Measurements from ENCODE around the gene DDX27. TPM values are rescaled to one million over a fixed set of nuclear protein-coding genes. Genes with fewer than 3 reads are reported as not detected.

The DDX27 gene
- total and polyA plus RNA-seq, 2 of the 13 experiments (the other 11 are each of a cell fraction or from before 2014, with no cell fraction given) = 42.6 to 72.8 TPM

- TF ChIP-seq NFIB (CRISPR knock-in tag; IDR thresholded peaks at IDR 0.05; ENCODE audit: borderline replicate concordance) (no peak), GZF1 (CRISPR knock-in tag; IDR thresholded peaks at IDR 0.05) (peak; percentile 75), BRD4 (CRISPR knock-in tag; IDR thresholded peaks at IDR 0.05) (no peak), ZNF772 (CRISPR knock-in tag; IDR thresholded peaks at IDR 0.05) (0 out of 2 replicates have a peak, but pooled peaks have one; percentile 15), ZMAT5 (CRISPR knock-in tag; IDR thresholded peaks at IDR 0.05; ENCODE audit: borderline replicate concordance, low read depth) (no peak), MEF2D (CRISPR knock-in tag; IDR thresholded peaks at IDR 0.05) (no peak; the same call in 1 of the 2 replicates), ETS1 (CRISPR knock-in tag; IDR thresholded peaks at IDR 0.05) (0 out of 2 replicates have a peak, but pooled peaks have one; percentile 19), ZNF263 (CRISPR knock-in tag; IDR thresholded peaks at IDR 0.05) (no peak), ELF4 (CRISPR knock-in tag; IDR thresholded peaks at IDR 0.05; ENCODE audit: borderline replicate concordance) (peak; percentile 62; the same call in 1 of the 2 replicates), ZNF484 (CRISPR knock-in tag; IDR thresholded peaks at IDR 0.05; ENCODE audit: borderline replicate concordance, low read depth) (no peak), FOXO4 (CRISPR knock-in tag; conservative IDR thresholded peaks at IDR 0.05) (0 out of 2 replicates have a peak, but pooled peaks have one; percentile 91), ZNF747 (CRISPR knock-in tag; IDR thresholded peaks at IDR 0.05; ENCODE audit: borderline replicate concordance) (peak; percentile 56; the same call in 1 of the 2 replicates), GLI4 (CRISPR knock-in tag; IDR thresholded peaks at IDR 0.05; ENCODE audit: borderline replicate concordance) (no peak; the same call in 1 of the 2 replicates), ZNF83 (CRISPR knock-in tag; IDR thresholded peaks at IDR 0.05; ENCODE audit: borderline replicate concordance) (no peak), CCAR2 (optimal IDR thresholded peaks at IDR 0.05; ENCODE audit: low read depth, low read length) (no peak), HIC2 (CRISPR knock-in tag; IDR thresholded peaks at IDR 0.05; ENCODE audit: low read depth) (no peak; the same call in 1 of the 2 replicates), ZSCAN22 (CRISPR knock-in tag; IDR thresholded peaks at IDR 0.05) (no peak), ATF7-NPFF (CRISPR knock-in tag; IDR thresholded peaks at IDR 0.05; ENCODE audit: low read depth) (no peak), PHF8 (CRISPR knock-in tag; IDR thresholded peaks at IDR 0.05) (no peak), ZBTB21 (CRISPR knock-in tag; IDR thresholded peaks at IDR 0.05) (no peak), HNF4A (CRISPR knock-in tag; IDR thresholded peaks at IDR 0.05) (no peak), ZNF350 (CRISPR knock-in tag; IDR thresholded peaks at IDR 0.05; ENCODE audit: borderline replicate concordance, low read depth) (0 out of 2 replicates have a peak, but pooled peaks have one; percentile 49)
Observed at GRCh38 chr20:49187330-49187850, 31.8 kb upstream of the DDX27 start (continued).
